Metanephros (tissue), 1 donor: ENCODE data around the gene STK11. TPM values are rescaled to one million over a fixed set of nuclear protein-coding genes. Genes with fewer than 3 reads are reported as not detected.

Experiments
- total RNA-seq: library from RNA; depleted of rRNA; stranded (reverse); fragments of >200 nt; gene quantifications from one replicate; pipeline ENCODE4 v1.2.3, GENCODE V29; 2014

Gene STK11, protein sequence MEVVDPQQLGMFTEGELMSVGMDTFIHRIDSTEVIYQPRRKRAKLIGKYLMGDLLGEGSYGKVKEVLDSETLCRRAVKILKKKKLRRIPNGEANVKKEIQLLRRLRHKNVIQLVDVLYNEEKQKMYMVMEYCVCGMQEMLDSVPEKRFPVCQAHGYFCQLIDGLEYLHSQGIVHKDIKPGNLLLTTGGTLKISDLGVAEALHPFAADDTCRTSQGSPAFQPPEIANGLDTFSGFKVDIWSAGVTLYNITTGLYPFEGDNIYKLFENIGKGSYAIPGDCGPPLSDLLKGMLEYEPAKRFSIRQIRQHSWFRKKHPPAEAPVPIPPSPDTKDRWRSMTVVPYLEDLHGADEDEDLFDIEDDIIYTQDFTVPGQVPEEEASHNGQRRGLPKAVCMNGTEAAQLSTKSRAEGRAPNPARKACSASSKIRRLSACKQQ
- total RNA-seq: 78.9 TPM

GRCh38 chr19:1205114-1206099 is at the start of gene STK11:
Gene STK11, plus strand, starts transcription at chr19:1205778. Its CDS starts 1,136 bp downstream, at chr19:1206914.

DNA sequence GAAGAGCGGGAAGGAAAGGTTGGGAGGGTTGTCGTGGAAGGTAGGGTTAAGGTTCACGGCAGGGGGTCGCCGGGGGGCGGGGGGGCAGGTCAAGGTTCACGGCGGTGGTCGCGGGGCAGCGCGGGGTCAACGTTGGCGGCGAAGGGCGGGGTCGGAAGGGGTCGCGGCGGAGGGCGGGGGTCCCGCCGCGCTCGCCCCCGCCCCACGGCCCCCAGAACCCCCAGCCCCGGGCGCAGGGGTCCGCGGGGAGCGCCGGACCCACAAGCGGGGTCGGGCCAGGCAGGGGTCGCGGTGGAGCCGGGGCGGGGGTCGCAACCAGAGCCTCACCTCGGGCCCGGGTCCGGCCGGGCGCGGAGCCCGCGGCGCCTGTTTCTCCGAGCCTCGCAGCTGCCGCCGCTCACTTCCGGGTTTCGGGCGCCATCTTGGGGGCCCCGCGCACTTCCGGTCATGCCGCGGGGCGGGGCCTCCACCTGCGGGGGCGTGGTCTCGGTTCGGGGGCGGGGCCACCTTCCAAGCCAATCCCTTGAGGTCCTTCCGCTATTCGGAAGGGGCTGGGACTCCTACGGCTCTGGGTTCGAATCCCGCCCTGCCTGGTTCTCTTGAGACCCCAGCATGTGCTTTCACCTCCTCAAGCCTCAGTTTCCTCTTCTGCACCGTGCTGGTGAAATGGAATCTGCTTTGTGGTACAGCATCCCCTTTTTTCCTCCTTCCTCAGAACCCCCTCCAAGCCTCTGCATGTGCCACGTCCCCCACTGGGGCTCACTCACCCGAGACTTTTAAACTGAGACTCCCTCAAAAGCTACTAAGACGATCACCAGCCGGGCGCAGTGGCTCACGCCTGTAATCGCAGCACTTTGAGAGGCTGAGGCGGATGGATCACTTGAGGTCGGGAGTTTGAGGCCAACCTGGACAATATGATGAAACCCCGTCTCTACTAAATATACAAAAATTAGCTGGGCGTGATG is 31.5 kb upstream of the STK11 start, which contains the start of gene SBNO2:
Gene SBNO2 (minus strand): TSS at position 424 of the 965 bp plus-strand sequence. CDS start 19,992 bp downstream, outside the sequence.

DNA sequence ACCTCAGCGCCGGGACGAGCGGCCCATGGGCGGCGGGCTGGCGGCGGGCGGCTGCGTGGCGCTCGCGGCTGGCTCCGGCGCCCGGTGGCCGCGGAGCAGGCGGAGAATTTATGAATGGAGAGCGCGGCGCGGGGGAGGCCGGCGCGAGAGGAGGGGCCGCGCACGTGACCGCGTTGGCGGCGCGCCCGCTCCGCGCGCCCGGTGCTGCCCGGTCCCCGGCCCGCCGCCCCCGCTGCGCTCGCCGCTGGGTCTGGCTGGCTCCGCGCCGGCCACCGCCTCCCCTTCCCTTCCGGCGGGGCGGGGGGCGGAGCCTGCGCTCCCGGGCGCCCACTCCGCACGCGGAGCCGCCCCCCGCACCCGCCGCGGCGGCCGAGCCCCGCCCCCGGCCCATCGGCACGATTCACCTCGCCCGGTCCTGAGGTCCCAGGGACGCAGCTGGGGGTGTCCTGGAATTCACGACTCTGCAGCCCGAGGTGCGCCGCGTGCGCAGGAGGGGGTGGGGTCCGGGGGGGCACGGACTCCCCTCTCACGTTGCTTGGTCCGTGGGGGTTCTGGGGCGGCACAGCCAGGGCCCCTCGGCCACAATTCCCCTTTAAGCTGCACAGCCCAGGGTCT is 32.3 kb downstream of the STK11 start, which contains the start of gene CBARP:
Gene CBARP (minus strand): TSS at position 252 of the 615 bp plus-strand sequence. CDS start 1,905 bp downstream, outside the sequence.

DNA sequence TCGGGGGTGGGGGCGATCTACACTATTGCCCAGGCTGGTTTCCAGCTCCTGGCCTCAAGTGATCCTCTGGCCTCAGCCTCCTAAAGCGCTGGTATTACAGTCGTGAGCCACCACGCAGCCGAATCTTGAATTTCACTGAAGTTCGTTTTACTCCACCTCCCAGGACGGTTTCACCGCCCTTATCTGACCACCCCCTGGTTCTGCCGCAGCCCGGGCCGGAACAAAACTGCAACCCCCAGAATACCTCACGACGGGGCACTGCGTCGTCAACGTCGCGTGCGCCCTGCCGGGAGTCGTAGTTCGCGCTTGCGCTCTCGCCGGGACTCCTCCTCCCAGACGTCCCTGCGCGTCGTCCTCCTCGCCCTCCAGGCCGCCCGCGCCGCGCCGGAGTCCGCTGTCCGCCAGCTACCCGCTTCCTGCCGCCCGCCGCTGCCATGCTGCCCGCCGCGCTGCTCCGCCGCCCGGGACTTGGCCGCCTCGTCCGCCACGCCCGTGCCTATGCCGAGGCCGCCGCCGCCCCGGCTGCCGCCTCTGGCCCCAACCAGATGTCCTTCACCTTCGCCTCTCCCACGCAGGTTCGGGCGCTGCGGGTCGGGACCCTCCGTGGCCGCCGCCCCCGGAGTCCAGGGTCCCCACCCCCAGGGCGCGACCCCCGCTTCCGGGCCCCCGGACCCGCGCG is 36.0 kb downstream of the STK11 start, which contains the start of gene ATP5F1D:
Gene ATP5F1D (plus strand): TSS at position 335 of the 679 bp plus-strand sequence. CDS start 100 bp downstream, at position 435.

GRCh38 chr19:1248139-1248785 is 42.7 kb downstream of the STK11 start, which contains the start of gene MIDN:
Gene MIDN, plus strand, starts transcription at chr19:1248583. Its CDS starts 1,714 bp downstream, at chr19:1250297.

GRCh38 chr19:1269065-1269477 is 63.5 kb downstream of the STK11 start, which contains the start of gene CIRBP:
Gene CIRBP, plus strand, starts transcription at chr19:1269332. Its CDS starts 1,602 bp downstream, at chr19:1270934.

DNA sequence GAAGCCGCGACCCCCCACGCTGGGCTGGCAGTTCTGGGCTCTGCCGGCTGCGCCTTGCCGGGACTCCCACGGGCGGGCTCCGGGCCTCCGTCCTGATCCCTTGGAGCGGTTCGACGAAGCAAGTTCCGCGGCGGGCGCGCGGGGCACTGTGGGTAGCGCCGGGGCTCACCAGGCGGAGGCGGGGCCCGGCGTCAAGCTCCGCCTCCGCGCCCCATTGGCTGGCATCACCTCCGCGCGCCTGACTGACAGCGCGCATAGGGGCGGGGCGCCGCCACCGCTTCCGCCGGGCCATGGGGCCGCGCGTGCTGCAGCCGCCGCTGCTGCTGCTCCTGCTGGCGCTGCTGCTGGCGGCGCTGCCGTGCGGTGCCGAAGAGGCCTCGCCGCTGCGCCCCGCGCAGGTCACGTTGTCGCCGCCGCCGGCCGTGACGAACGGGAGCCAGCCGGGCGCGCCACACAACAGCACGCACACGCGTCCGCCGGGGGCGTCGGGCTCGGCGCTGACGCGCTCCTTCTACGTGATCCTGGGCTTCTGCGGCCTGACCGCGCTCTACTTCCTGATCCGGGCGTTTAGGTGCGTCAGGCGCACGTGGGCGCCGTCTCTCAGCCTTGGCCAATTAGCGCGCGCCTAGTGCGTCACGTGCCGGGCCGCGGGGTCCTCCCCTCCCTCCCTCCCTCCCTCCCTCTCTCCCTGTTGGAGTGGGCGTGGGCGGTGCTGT is 69.8 kb downstream of the STK11 start, which contains the start of gene FAM174C:
Gene FAM174C (plus strand): TSS at position 271 of the 716 bp plus-strand sequence. CDS start 20 bp downstream, at position 291.

Other genes starting within 250 kb of the STK11 start
- gene WDR18, start 221.4 kb upstream of the STK11 start, total RNA-seq: 104 TPM
- gene GRIN3B, start 205.4 kb upstream of the STK11 start, total RNA-seq: 0.47 TPM
- 96.6 TPM for gene TMEM259, start 184.7 kb upstream of the STK11 start, total RNA-seq
- gene RNU6-2, start 184.3 kb upstream of the STK11 start, total RNA-seq: not detected
- gene CNN2, start 179.2 kb upstream of the STK11 start, total RNA-seq: 194 TPM
- 16.5 TPM for gene ABCA7, start 165.7 kb upstream of the STK11 start, total RNA-seq
- 24.3 TPM for gene ARHGAP45, start 138.6 kb upstream of the STK11 start, total RNA-seq
- 110 TPM for gene POLR2E, start 110.4 kb upstream of the STK11 start, total RNA-seq
- 175 TPM for gene GPX4, start 101.8 kb upstream of the STK11 start, total RNA-seq
- 26.6 TPM for gene SBNO2, start 31.5 kb upstream of the STK11 start, total RNA-seq
- gene CBARP, start 32.2 kb downstream of the STK11 start, total RNA-seq: 2.3 TPM
- gene ATP5F1D, start 36.0 kb downstream of the STK11 start, total RNA-seq: 73.6 TPM
- 40.8 TPM for gene MIDN, start 42.8 kb downstream of the STK11 start, total RNA-seq
- gene CIRBP, start 63.6 kb downstream of the STK11 start, total RNA-seq: 748 TPM
- 16.6 TPM for gene FAM174C, start 69.8 kb downstream of the STK11 start, total RNA-seq
- 2.9 TPM for gene EFNA2, start 80.1 kb downstream of the STK11 start, total RNA-seq
- 83.7 TPM for gene NDUFS7, start 178.1 kb downstream of the STK11 start, total RNA-seq
- gene GAMT, start 195.8 kb downstream of the STK11 start, total RNA-seq: 63.8 TPM
- gene DAZAP1, start 201.8 kb downstream of the STK11 start, total RNA-seq: 59.6 TPM
- 697 TPM for gene RPS15, start 232.6 kb downstream of the STK11 start, total RNA-seq
- gene APC2, start 244.3 kb downstream of the STK11 start, total RNA-seq: 1.7 TPM